H9 (cell line): ENCODE data around the gene SAA1. TPM values are rescaled to one million over a fixed set of nuclear protein-coding genes. Genes with fewer than 3 reads are reported as not detected.

Experiments used
- DNase-seq: peaks from one replicate; pipeline ENCODE4 v3.0.0-alpha.2; 2017
- H2AFZ ChIP-seq: one replicate; pipeline ENCODE4 v1.6.1; 2013; ENCODE audit warnings: mild to moderate bottlenecking, low read length, control low read depth, moderate library complexity
- H2AK5ac ChIP-seq: 2 replicates; pipeline ENCODE4 v1.6.1; 2013; ENCODE audit warnings: low read length, control low read depth, mixed read lengths; ENCODE audit not compliant: insufficient read length
- H2BK120ac ChIP-seq: one replicate; pipeline ENCODE4 v1.6.1; 2013; ENCODE audit warnings: low read depth, mild to moderate bottlenecking, low read length, control low read depth, inconsistent platforms; ENCODE audit not compliant: poor library complexity, severe bottlenecking
- H2BK12ac ChIP-seq: 2 replicates; pipeline ENCODE4 v1.6.1; 2013; ENCODE audit warnings: low read length, control low read depth, mixed read lengths, low read depth; ENCODE audit not compliant: insufficient read length
- H2BK15ac ChIP-seq: 2 replicates; pipeline ENCODE4 v1.6.1; 2013; ENCODE audit warnings: low read depth, low read length, control low read depth
- H2BK20ac ChIP-seq: one replicate; pipeline ENCODE4 v1.6.1; 2013; ENCODE audit warnings: low read depth, mild to moderate bottlenecking, low read length, control low read depth, inconsistent platforms; ENCODE audit not compliant: poor library complexity, severe bottlenecking
- H2BK5ac ChIP-seq: 2 replicates; pipeline ENCODE4 v1.6.1; 2013; ENCODE audit warnings: low read length, control low read depth, mixed read lengths; ENCODE audit not compliant: insufficient read length
- H3K14ac ChIP-seq: 2 replicates; pipeline ENCODE4 v1.6.1; 2013; ENCODE audit warnings: low read length, control low read depth; ENCODE audit not compliant: insufficient read depth
- H3K18ac ChIP-seq: 2 replicates; pipeline ENCODE4 v1.6.1; 2013; ENCODE audit warnings: low read depth, mild to moderate bottlenecking, mixed read lengths, low read length, control low read depth; ENCODE audit not compliant: insufficient read length
- H3K23ac ChIP-seq: 2 replicates; pipeline ENCODE4 v1.6.1; 2013; ENCODE audit warnings: low read length, control low read depth, mixed read lengths, low read depth; ENCODE audit not compliant: insufficient read length
- H3K23me2 ChIP-seq: 2 replicates; pipeline ENCODE4 v1.6.1; 2013; ENCODE audit warnings: low read depth, mild to moderate bottlenecking, mixed read lengths, low read length, control low read depth; ENCODE audit not compliant: insufficient read length, poor library complexity, severe bottlenecking
- H3K27ac ChIP-seq: 2 replicates; pipeline ENCODE4 v1.5.1; 2013; ENCODE audit warnings: low read length, control low read depth, mixed read lengths, low read depth; ENCODE audit not compliant: insufficient read length
- H3K27me3 ChIP-seq: 2 replicates; pipeline ENCODE4 v1.6.1; 2013; ENCODE audit warnings: low read length, control low read depth, inconsistent platforms; ENCODE audit not compliant: insufficient read depth
- H3K4ac ChIP-seq: 2 replicates; pipeline ENCODE4 v1.6.1; 2013; ENCODE audit warnings: low read depth, mild to moderate bottlenecking, control low read depth, inconsistent platforms, low read length, moderate library complexity
- H3K4me1 ChIP-seq: 2 replicates; pipeline ENCODE4 v1.6.1; 2013; ENCODE audit warnings: low read length, control low read depth, inconsistent platforms; ENCODE audit not compliant: insufficient read depth
- H3K4me2 ChIP-seq: 2 replicates; pipeline ENCODE4 v1.6.1; 2013; ENCODE audit warnings: low read length, control low read depth, mixed read lengths; ENCODE audit not compliant: insufficient read length, insufficient read depth
- H3K56ac ChIP-seq: 2 replicates; pipeline ENCODE4 v1.6.1; 2013; ENCODE audit warnings: low read depth, mild to moderate bottlenecking, mixed read lengths, low read length, control low read depth; ENCODE audit not compliant: insufficient read length
- H3K79me1 ChIP-seq: 2 replicates; pipeline ENCODE4 v1.6.1; 2013; ENCODE audit warnings: low read depth, mild to moderate bottlenecking, moderate library complexity, low read length, control low read depth, inconsistent platforms; ENCODE audit not compliant: insufficient read depth, poor library complexity, severe bottlenecking
- H3K79me2 ChIP-seq: 2 replicates; pipeline ENCODE4 v1.6.1; 2013; ENCODE audit warnings: low read length, control low read depth, inconsistent platforms; ENCODE audit not compliant: insufficient read depth
- H3K9ac ChIP-seq: 2 replicates; pipeline ENCODE4 v1.6.1; 2013; ENCODE audit warnings: low read length, control low read depth, mixed read lengths; ENCODE audit not compliant: insufficient read length; ENCODE audit errors: extremely low read depth
- H3K9me3 ChIP-seq: one replicate; pipeline ENCODE4 v1.6.1; 2013; ENCODE audit warnings: low read depth, low read length, inconsistent platforms; ENCODE audit not compliant: control insufficient read depth
- H3T11ph ChIP-seq: one replicate; pipeline ENCODE4 v1.6.1; 2013; ENCODE audit warnings: mild to moderate bottlenecking, low read length, control low read depth, inconsistent platforms
- H4K20me1 ChIP-seq: one replicate; pipeline ENCODE4 v1.6.1; 2013; ENCODE audit not compliant: control insufficient read depth, insufficient read length, insufficient read depth
- H4K5ac ChIP-seq: 2 replicates; pipeline ENCODE4 v1.6.1; 2013; ENCODE audit warnings: low read depth, mild to moderate bottlenecking, mixed read lengths, low read length, control low read depth; ENCODE audit not compliant: insufficient read length
- H4K8ac ChIP-seq: replicated peaks from 2 replicates; pipeline ENCODE4 v1.6.1; 2013; ENCODE audit warnings: low read length, control low read depth, mixed read lengths, low read depth; ENCODE audit not compliant: insufficient read length
- H4K91ac ChIP-seq: 2 replicates; pipeline ENCODE4 v1.6.1; 2013; ENCODE audit warnings: low read depth, mild to moderate bottlenecking, moderate library complexity, mixed read lengths, low read length, control low read depth; ENCODE audit not compliant: insufficient read length
- H3K27ac Mint-ChIP-seq, 3 experiments: 2 replicates in 2 of 3; 3 replicates in 1 of 3; pipeline ENCODE4 v1.8.0; 2020 to 2021; ENCODE audit warnings: mixed read lengths in 3 of 3, mild to moderate bottlenecking in 1 of 3, moderate library complexity in 1 of 3
- H3K27me3 Mint-ChIP-seq: 2 replicates; pipeline ENCODE4 v1.8.0; 2021; ENCODE audit warnings: low read depth, mild to moderate bottlenecking, moderate library complexity, mixed read lengths
- H3K36me3 Mint-ChIP-seq, 3 experiments: 2 replicates in 2 of 3; 3 replicates in 1 of 3; pipeline ENCODE4 v1.8.0; 2020 to 2021; ENCODE audit warnings: low read depth in 3 of 3, mixed read lengths in 3 of 3; ENCODE audit not compliant: insufficient read depth in 1 of 3
- H3K4me1 Mint-ChIP-seq, 2 experiments: 2 replicates each; pipeline ENCODE4 v1.8.0; 2020; ENCODE audit warnings: mixed read lengths in 2 of 2
- H3K4me3 Mint-ChIP-seq, 2 experiments: 2 replicates in 1 of 2; 3 replicates in 1 of 2; pipeline ENCODE4 v1.8.0; 2020 to 2021; ENCODE audit warnings: mild to moderate bottlenecking in 2 of 2, mixed read lengths in 2 of 2, moderate library complexity in 1 of 2
- H3K9me3 Mint-ChIP-seq, 2 experiments: 2 replicates in 1 of 2; 3 replicates in 1 of 2; pipeline ENCODE4 v1.8.0; 2020; ENCODE audit warnings: mild to moderate bottlenecking in 2 of 2, mixed read lengths in 2 of 2, moderate library complexity in 1 of 2
- CTCF ChIP-seq: fragments of 200-600 bp; sonication (generic); conservative IDR thresholded peaks from 3 replicates; pipeline ENCODE4 v1.8.0; 2021; ENCODE audit warnings: antibody characterized with exemption, mild to moderate bottlenecking
- WGBS: extraction: QIAGEN DNeasy Blood & Tissue Kit; methylation state at CpG from one replicate; pipeline ENCODE4 v1.1.7; 2013; ENCODE audit warnings: missing lambda C conversion rate, low lambda C conversion rate, mixed read lengths; ENCODE audit not compliant: insufficient read length; ENCODE audit errors: extremely low coverage; 5-methylcytosine and 5-hydroxymethylcytosine counted together
- total RNA-seq: library from RNA; stranded (reverse); gene quantifications from 2 replicates; pipeline ENCODE4 v1.2.1, GENCODE V29; 2021

Gene SAA1
- total RNA-seq, 1 experiment from 2014 or later = not detected

DNA sequence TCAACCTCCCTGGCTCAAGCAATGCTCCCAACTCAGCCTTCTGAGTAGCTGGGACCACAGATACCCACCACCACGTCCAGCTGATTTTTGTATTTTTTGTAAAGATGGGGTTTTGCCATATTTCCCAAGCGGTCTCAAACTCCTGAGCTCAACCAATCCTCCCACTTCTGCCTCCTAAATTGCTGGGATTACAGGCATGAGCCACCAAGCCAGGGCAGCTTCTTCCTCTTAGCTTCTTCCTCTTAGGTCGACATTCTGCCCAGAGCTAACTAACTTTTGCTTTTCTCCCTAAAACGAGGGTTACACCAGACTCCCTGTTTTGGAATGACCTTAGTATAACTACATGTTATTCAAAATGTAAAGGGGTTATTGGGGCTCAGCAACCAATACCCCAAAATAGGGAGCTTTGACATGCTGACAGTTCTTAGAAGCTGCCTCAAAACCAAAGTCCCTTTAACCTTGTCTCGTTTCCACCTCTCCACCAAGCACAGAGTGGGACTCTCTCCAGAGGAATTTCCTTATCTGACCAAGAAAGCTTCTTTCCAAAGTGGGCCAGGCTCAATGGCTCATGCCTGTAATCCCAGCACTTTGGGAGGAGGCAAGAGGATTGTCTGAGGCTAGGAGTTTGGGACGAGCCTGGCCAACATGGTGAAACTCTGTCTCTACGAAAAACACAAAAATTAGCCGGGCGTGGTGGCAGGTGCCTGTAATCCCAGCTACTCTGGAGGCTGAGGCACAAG, 48.9 kb downstream of the SAA1 start:
- H4K8ac ChIP-seq = no peak overlapping the region
- H3K56ac ChIP-seq = no peak overlapping the region
- no peak overlapping the region for H4K5ac ChIP-seq
- no peaks in the 10 kb centered on the region for H4K20me1 ChIP-seq
- no peak overlapping the region for H2AFZ ChIP-seq
- H3K23ac ChIP-seq = no peak overlapping the region
- no peak overlapping the region for H3K4me2 ChIP-seq
- H2AK5ac ChIP-seq = no peak overlapping the region
- no peak overlapping the region for H3T11ph ChIP-seq
- H3K27me3 ChIP-seq = no peaks in the 10 kb centered on the region
- no peak for TF ChIP-seq CTCF
- H3K27ac ChIP-seq = no peak overlapping the region
- no peaks in the 10 kb centered on the region for H3K23me2 ChIP-seq
- no peak overlapping the region for H2BK20ac ChIP-seq
- H2BK120ac ChIP-seq = no peak overlapping the region
- no peak overlapping the region for H2BK5ac ChIP-seq
- Mint-ChIP-seq H3K4me1 (peaks cover 4 to 10% of the 10 kb centered on the region in 2 experiments; a peak in 3 of 4 replicates), H3K9me3 (no peaks in the 10 kb centered on the region), H3K4me3 (no peak overlapping the region), H3K27ac (peak overlapping the region in 2 of 3 experiments; percentile 67 to 81; a peak in 3 of 7 replicates), H3K27me3 (no peaks in the 10 kb centered on the region), H3K36me3 (peaks cover 6 to 24% (median 23%) of the 10 kb centered on the region in 3 experiments; a peak in 6 of 7 replicates)
- peaks cover 9% of the 10 kb centered on the region; the same call in 1 of the 2 replicates for H3K79me2 ChIP-seq
- H3K9ac ChIP-seq = no peak overlapping the region
- no peak overlapping the region for H2BK12ac ChIP-seq
- no peak overlapping the region for H4K91ac ChIP-seq
- H3K9me3 ChIP-seq = no peaks in the 10 kb centered on the region
- WGBS = no CpG with 5 or more reads among the region's 9 CpGs
- H3K14ac ChIP-seq = no peak overlapping the region
- no peaks in the 10 kb centered on the region for H3K4me1 ChIP-seq
- no peak overlapping the region for H2BK15ac ChIP-seq
- H3K4ac ChIP-seq = no peak overlapping the region
- no peak overlapping the region for H3K18ac ChIP-seq
- DNase-seq = no peak
- peaks cover 4% of the 10 kb centered on the region for H3K79me1 ChIP-seq
